Measurements from ENCODE around the gene LACC1. TPM values are rescaled to one million over a fixed set of nuclear protein-coding genes. Genes with fewer than 3 reads are reported as not detected.
A peak's percentile ranks its signal among the peaks of the same experiment; 100 is the strongest.

Gene LACC1
- total and polyA plus RNA-seq, 2 of the 13 experiments (the other 11 are each of a cell fraction or from before 2014, with no cell fraction given) = 0.92 to 1.7 TPM

DNA sequence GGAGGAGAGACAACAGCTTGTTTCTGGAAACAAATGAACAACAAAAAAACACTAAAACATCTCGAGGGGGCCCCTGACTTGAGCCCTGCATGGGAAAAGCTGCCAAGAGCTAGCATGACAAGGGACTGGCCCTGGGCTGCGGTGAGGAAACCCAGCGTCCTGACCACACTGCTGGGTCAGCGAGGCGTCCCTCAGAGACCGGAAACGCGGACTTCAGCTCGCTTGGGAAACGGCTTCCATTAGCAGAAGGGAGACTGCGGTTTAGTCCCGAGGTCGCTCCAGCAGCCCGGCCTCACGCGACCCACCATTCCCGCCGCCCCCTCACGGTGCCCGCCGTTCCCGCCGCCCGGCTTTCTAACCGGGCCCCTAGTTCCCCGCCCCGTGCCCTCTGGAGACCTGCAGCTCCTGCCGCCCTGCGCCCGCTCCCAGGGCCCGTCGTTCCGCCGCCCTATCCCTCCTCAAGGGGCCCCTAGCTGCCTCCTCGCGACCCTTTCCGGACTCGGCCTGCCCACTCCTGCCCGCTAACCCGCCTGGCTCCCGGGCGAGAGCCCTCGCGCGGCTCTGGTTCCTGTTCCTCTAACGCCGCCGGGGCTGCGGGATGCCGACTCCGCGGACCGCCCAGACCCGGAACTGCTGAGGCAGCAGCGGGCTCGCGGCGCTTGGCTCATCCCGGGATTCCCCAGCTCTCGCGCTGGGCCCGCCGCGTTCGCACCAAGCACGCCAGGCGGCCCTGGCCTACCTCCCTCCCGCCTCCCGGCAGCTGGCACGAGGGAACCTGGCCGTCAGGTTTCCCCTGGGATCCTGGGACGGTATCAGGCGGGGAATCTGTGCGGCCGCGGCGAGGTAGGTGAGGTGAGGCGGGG is 581 bp upstream of the LACC1 start, which contains the start of gene CCDC122 (continued):
- no peak for TF ChIP-seq ZNF207 (IDR thresholded peaks at IDR 0.05; ENCODE audit: borderline replicate concordance)
- TF ChIP-seq ZFY (CRISPR knock-in tag; IDR thresholded peaks at IDR 0.05) = peak; percentile 91
- TF ChIP-seq ZMYM4 (CRISPR knock-in tag; IDR thresholded peaks at IDR 0.05) = no peak; the same call in 1 of the 2 replicates
- no peak for TF ChIP-seq RFX5 (IDR thresholded peaks at IDR 0.05; ENCODE audit: low read depth, low read length)
- TF ChIP-seq, protein P1, sequence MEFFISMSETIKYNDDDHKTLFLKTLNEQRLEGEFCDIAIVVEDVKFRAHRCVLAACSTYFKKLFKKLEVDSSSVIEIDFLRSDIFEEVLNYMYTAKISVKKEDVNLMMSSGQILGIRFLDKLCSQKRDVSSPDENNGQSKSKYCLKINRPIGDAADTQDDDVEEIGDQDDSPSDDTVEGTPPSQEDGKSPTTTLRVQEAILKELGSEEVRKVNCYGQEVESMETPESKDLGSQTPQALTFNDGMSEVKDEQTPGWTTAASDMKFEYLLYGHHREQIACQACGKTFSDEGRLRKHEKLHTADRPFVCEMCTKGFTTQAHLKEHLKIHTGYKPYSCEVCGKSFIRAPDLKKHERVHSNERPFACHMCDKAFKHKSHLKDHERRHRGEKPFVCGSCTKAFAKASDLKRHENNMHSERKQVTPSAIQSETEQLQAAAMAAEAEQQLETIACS (CRISPR knock-in tag; IDR thresholded peaks at IDR 0.05) = no peak
- no peak for TF ChIP-seq ARNT (IDR thresholded peaks at IDR 0.05)
- no peak; the same call in 1 of the 2 replicates for TF ChIP-seq ISX (CRISPR knock-in tag; conservative IDR thresholded peaks at IDR 0.05)
- no peak for TF ChIP-seq ZNF674 (CRISPR knock-in tag; IDR thresholded peaks at IDR 0.05; ENCODE audit: low read depth)
- TF ChIP-seq KLF9 (CRISPR knock-in tag; IDR thresholded peaks at IDR 0.05; ENCODE audit: low read depth) = no peak
- TF ChIP-seq RXRA (CRISPR knock-in tag; IDR thresholded peaks at IDR 0.05) = peak; percentile 47; the same call in 1 of the 2 replicates
- TF ChIP-seq, protein P2, sequence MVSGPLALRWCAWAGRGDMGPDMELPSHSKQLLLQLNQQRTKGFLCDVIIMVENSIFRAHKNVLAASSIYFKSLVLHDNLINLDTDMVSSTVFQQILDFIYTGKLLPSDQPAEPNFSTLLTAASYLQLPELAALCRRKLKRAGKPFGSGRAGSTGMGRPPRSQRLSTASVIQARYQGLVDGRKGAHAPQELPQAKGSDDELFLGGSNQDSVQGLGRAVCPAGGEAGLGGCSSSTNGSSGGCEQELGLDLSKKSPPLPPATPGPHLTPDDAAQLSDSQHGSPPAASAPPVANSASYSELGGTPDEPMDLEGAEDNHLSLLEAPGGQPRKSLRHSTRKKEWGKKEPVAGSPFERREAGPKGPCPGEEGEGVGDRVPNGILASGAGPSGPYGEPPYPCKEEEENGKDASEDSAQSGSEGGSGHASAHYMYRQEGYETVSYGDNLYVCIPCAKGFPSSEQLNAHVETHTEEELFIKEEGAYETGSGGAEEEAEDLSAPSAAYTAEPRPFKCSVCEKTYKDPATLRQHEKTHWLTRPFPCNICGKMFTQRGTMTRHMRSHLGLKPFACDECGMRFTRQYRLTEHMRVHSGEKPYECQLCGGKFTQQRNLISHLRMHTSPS (CRISPR knock-in tag; IDR thresholded peaks at IDR 0.05; ENCODE audit: low read depth) = no peak; the same call in 1 of the 2 replicates
- peak; percentile 76 for TF ChIP-seq ZMYM2 (CRISPR knock-in tag; IDR thresholded peaks at IDR 0.05)
- TF ChIP-seq FOXA3 (CRISPR knock-in tag; IDR thresholded peaks at IDR 0.05) = no peak
- TF ChIP-seq, protein P3, sequence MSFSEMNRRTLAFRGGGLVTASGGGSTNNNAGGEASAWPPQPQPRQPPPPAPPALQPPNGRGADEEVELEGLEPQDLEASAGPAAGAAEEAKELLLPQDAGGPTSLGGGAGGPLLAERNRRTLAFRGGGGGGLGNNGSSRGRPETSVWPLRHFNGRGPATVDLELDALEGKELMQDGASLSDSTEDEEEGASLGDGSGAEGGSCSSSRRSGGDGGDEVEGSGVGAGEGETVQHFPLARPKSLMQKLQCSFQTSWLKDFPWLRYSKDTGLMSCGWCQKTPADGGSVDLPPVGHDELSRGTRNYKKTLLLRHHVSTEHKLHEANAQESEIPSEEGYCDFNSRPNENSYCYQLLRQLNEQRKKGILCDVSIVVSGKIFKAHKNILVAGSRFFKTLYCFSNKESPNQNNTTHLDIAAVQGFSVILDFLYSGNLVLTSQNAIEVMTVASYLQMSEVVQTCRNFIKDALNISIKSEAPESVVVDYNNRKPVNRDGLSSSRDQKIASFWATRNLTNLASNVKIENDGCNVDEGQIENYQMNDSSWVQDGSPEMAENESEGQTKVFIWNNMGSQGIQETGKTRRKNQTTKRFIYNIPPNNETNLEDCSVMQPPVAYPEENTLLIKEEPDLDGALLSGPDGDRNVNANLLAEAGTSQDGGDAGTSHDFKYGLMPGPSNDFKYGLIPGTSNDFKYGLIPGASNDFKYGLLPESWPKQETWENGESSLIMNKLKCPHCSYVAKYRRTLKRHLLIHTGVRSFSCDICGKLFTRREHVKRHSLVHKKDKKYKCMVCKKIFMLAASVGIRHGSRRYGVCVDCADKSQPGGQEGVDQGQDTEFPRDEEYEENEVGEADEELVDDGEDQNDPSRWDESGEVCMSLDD (CRISPR knock-in tag; IDR thresholded peaks at IDR 0.05; ENCODE audit: borderline replicate concordance) = peak; percentile 74; the same call in 1 of the 2 replicates
- TF ChIP-seq JUN (CRISPR knock-in tag; IDR thresholded peaks at IDR 0.05) = no peak
- no peak for TF ChIP-seq ZNF34 (CRISPR knock-in tag; IDR thresholded peaks at IDR 0.05; ENCODE audit: borderline replicate concordance)
- no peak for TF ChIP-seq GATAD2A (CRISPR knock-in tag; IDR thresholded peaks at IDR 0.05)
- no peak for TF ChIP-seq PRMT3 (CRISPR knock-in tag; IDR thresholded peaks at IDR 0.05; ENCODE audit: borderline replicate concordance, low read depth)
- TF ChIP-seq ZNF432 (CRISPR knock-in tag; IDR thresholded peaks at IDR 0.05; ENCODE audit: borderline replicate concordance) = no peak
- TF ChIP-seq ESRRA (CRISPR knock-in tag; IDR thresholded peaks at IDR 0.05; ENCODE audit: low read depth) = 0 out of 2 replicates have a peak, but pooled peaks have one; percentile 39
- TF ChIP-seq GFI1 (CRISPR knock-in tag; IDR thresholded peaks at IDR 0.05; ENCODE audit: borderline replicate concordance) = no peak
- no peak for TF ChIP-seq ZFP36 (IDR thresholded peaks at IDR 0.05; ENCODE audit: borderline replicate concordance, low read depth, low read length, partially characterized antibody)
- no peak for TF ChIP-seq SRF (IDR thresholded peaks at IDR 0.05; ENCODE audit: low read depth, low read length)
- TF ChIP-seq, protein P4, sequence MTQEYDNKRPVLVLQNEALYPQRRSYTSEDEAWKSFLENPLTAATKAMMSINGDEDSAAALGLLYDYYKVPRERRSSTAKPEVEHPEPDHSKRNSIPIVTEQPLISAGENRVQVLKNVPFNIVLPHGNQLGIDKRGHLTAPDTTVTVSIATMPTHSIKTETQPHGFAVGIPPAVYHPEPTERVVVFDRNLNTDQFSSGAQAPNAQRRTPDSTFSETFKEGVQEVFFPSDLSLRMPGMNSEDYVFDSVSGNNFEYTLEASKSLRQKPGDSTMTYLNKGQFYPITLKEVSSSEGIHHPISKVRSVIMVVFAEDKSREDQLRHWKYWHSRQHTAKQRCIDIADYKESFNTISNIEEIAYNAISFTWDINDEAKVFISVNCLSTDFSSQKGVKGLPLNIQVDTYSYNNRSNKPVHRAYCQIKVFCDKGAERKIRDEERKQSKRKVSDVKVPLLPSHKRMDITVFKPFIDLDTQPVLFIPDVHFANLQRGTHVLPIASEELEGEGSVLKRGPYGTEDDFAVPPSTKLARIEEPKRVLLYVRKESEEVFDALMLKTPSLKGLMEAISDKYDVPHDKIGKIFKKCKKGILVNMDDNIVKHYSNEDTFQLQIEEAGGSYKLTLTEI (CRISPR knock-in tag; conservative IDR thresholded peaks at IDR 0.05) = no peak

All from HepG2 (cell line).